Activated T-cell treated with anti-CD3 and anti-CD28 coated beads for 1 hour (primary cell): Measurements from ENCODE around the gene HECTD4.
A peak's percentile ranks its signal among the peaks of the same experiment; 100 is the strongest.
"Not testable (repeated sequence)": the region's sequence is repeated elsewhere in the genome, so short reads cannot be mapped to it uniquely, and the experiment has no call there.

Experiments
- DNase-seq: peaks from one replicate; pipeline ENCODE4 v3.0.0-alpha.2; 2020; ENCODE audit warnings: low read depth

HECTD4 gene, protein sequence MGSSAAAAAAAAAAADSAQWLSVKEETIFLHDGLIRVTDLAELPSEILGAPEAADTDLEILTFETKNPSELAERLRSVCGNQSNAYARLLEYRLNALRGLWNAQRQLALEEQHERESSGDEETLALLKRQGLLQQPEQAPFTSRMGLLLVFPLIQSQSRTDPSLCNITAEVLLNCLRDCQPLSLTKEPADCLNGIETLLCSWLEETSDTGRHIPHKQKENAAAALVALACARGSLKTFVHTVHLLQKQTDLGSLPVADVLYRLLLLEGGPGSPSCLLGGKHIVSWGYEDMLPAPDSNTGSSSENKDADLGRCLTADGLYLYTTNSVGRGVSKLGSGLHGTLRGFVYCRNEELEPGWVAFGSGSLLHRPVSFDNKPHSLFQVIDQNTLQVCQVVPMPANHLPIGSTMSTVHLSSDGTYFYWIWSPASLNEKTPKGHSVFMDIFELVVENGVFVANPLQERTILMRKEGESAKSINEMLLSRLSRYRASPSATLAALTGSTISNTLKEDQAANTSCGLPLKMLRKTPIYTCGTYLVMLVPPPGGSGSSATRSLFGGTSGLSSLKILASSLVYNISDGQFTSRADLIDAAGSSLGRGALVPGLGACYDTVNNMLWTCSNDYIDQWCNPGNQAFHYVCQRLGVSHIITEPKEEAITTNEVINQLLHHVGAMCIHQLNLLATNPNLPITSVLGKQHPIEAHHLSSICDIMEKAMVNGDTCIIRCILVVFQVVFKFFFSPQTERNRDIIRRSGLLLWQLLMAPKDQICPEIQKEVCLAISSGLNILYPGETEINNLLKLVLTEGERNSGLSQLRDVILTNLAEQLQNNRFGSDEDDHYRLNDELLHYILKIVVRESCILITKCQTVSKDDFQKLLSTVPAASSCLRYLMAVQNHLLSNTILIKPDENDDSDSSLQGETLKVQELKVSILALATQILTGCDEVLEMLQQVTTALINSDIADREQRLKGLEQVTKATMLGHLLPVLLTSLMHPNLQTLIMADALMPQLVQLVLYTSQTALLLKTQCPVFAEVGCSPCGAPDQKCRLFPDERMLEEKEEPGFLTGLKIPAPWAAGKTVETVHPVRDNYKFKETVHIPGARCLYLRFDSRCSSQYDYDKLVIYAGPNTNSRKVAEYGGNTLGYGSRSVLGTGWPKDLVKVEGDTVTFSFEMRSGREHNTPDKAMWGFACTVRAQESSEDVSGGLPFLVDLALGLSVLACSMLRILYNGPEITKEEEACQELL (N-terminal part only)

GRCh38 chr12:112381883-112382796 lies at the start of gene HECTD4:
TSS of gene HECTD4 (minus strand) at chr12:112382431. CDS start at chr12:112382128, 303 bp downstream.
- peak; percentile 94 for DNase-seq

DNA sequence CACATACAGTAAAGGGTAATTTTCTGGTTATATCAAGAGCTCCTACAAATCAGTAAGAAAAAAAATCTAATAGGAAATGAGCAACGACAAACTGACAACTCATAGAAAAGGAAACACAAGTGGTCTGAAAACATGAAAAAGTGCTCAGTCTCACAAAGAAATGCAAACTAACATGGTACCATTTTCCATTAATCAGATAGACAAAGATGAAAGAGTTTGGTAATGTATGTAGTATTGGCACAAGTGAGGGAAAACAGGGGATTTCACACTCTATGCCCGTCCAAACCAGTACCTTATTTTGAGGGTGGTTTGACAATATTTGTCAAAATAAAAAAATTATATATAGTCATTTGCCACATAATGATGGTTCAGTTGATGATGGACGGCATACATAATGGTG lies 49.7 kb upstream of the HECTD4 start:
- DNase-seq = no peak

GRCh38 chr12:112430929-112431328 lies 48.7 kb upstream of the HECTD4 start:
- no peak for DNase-seq

DNA sequence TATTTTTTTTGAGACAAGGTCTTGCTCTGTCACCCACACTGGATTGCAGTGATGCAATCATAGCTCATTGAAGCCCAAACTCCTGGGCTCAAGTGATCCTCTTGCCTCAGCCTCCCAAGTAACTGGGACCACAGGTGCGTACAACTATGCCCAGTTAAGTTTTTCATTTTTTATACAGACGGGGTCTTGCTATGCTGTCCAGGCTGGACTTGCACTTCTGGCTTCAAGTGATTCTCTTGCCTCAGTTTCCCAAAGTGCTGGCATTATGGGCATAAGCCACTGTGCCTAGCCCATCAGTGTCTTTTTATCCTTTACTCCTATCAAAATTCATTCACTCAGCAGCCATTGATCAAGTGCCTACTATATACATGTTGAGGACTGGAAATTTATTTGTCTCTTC lies 45.5 kb upstream of the HECTD4 start:
- DNase-seq = no peak

DNA sequence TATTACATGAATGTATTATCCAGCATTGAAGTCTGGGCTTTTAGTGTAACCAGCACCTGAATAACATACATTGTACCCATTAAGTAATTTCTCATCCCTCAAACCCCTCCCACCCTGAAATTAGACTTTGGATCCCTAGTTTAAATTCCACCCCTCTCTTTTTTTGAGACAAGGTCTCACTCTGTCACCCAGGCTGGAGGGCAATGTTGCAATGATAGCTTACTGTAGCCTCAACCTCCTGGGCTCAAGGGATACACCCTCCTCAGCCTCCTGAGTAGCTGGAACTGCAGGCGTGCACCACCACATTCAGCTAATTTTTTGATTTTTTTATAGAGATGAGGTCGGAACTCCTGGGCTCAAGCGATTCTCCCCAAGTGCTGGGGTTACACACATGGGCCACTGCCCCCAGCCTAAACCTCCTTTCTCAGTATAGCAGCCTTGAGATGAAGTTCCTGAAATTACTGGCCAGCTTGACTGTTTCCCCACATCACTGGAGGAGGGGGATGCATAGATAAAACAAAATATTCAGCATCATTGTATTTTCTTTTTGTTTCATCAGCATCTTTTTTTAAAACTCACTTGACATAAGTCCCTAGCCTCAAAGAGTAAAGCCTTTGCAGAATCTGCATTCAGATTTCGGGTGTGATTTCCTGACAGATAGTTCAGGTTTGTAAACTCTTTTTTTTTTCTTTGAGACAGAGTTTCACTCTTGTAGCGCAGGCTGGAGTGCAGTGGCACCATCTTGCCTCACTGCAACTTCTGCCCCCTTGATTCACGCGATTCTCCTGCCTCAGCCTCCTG lies 43.6 kb upstream of the HECTD4 start:
- no peak for DNase-seq

GRCh38 chr12:112424126-112424525 lies 41.9 kb upstream of the HECTD4 start:
- DNase-seq = no peak

DNA sequence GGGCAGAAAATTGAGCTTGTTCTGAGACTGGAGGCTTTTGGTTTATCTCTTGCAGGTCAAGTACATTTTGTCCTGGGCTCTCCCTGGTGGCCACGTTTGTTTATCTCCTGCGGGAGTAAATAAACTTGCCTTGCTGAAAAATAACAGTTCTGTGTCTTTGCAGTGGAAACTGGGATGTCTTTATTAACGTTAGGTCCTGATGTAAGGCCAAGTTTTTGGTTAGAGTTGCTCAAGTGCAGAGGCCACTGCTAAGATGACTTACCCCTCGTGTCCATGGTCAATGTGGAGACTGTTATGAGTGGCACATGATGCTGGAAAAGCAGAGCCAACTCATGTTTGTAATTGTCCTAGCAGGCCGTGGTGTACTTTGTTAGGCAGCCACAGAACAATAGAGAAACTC lies 40.3 kb upstream of the HECTD4 start:
- no peak for DNase-seq

GRCh38 chr12:112421363-112421762 lies 39.1 kb upstream of the HECTD4 start:
- no peak for DNase-seq

GRCh38 chr12:112420740-112421139 lies 38.5 kb upstream of the HECTD4 start:
- DNase-seq = no peak

- DNase-seq = no peak
Measured at GRCh38 chr12:112419297-112420133, 37.3 kb upstream of the HECTD4 start.

DNA sequence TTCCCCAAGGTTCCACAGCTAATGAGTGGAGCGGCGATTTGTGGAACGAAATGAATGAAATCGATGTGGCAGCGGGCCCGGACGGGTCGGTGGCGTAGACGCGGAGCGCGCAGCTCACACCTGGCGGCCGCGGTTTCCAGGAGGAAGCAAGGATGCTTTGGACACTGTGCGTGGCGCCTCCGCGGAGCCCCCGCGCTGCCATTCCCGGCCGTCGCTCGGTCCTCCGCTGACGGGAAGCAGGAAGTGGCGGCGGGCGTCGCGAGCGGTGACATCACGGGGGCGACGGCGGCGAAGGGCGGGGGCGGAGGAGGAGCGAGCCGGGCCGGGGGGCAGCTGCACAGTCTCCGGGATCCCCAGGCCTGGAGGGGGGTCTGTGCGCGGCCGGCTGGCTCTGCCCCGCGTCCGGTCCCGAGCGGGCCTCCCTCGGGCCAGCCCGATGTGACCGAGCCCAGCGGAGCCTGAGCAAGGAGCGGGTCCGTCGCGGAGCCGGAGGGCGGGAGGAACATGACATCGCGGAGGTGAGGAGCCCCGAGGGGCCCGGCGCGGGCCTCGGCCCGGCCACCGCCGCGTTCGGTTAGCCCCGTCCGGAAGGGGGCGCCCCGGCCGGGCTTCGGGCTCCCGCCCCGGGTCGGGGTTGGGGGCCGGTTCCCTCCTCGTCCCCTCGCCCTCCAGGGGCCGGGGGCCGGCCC lies 36.5 kb upstream of the HECTD4 start, which contains the start of gene PTPN11:
TSS of gene PTPN11 (plus strand) at position 340 of the 689 bp plus-strand sequence. CDS start at position 505, 165 bp downstream.
- peak; percentile 87 for DNase-seq

DNA sequence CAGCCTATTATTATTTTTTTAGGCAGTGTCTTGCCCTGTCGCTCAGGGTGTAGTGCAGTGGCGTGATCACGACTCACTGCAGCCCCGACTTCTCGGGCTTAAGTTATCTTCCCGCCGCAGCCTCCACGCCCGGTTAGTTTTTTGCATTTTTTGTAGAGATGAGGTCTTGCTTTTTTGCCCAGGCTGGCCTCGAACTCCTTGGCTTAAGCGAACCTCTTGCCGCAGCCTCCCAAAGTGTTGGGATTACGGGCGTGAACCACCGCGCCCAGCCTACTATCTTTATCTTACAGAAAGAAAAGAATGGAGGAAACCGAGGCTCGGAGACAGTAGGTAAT lies 36.0 kb upstream of the HECTD4 start:
- no peak for DNase-seq

GRCh38 chr12:112415457-112415856 lies 33.2 kb upstream of the HECTD4 start:
- not testable (repeated sequence) for DNase-seq

DNA sequence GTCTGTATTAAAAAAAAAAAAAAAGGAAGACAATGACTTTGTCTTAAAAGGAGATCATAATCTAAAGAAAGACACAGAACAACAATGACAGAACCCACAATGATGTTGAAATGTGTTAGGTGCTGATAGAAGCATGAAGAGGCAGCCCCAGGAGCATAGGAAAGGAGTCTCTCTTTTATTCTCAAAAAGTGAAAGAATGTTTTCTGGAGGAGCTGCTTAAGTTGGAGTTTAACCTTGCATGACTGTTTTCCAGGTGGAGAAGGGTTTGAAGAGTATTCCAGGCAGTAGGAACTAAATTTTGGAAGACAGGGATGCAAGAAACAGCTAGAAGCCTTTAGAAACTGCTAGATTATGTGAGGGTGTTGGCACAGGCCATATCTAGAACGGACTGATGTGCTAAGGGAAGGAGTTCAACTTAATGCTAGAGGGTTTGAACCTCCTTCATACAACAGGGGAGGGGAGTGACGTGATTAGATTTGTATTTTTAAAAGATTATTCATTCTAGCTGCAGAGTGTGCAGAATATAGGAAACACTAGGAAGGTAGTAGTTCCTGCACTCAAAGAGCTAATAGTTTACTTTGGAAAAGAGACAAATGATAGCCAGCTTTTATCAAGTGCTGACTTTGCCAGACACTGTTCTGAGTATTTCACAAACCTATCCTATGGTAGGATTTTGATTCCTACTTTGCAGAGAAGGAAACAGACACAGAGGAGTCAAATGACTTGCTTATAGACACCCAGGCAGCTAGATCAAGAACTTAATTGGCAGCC lies 31.8 kb upstream of the HECTD4 start:
- no peak for DNase-seq

DNA sequence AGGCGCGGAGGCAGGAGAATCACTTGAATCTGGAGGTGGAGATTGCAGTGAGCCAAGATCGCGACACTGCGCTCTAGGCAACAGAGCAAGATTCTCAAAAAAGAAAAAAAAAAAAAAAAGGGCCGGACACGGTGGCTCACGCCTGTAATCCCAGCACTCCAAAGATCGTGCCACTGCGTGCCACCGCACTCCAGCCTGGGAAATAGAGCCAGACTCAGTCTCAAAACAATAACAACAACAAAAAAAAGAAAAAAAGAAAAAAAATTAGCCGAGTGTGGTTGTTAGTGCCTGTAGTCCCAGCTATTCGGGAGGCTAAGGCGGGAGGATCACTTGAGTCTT lies 27.6 kb upstream of the HECTD4 start:
- no peak for DNase-seq

- peak; percentile 59 for DNase-seq
Measured at GRCh38 chr12:112409064-112409905, 27.1 kb upstream of the HECTD4 start, which contains the start of gene RPL6. TSS of gene RPL6 (minus strand) at chr12:112409605. CDS start at chr12:112408656, 949 bp downstream.

- DNase-seq = no peak
Measured at GRCh38 chr12:112408621-112409020, 26.4 kb upstream of the HECTD4 start.
